Measurements from ENCODE around the gene TNRC18.
"Not testable (repeated sequence)": the region's sequence is repeated elsewhere in the genome, so short reads cannot be mapped to it uniquely, and the experiment has no call there.

TNRC18 gene

DNA sequence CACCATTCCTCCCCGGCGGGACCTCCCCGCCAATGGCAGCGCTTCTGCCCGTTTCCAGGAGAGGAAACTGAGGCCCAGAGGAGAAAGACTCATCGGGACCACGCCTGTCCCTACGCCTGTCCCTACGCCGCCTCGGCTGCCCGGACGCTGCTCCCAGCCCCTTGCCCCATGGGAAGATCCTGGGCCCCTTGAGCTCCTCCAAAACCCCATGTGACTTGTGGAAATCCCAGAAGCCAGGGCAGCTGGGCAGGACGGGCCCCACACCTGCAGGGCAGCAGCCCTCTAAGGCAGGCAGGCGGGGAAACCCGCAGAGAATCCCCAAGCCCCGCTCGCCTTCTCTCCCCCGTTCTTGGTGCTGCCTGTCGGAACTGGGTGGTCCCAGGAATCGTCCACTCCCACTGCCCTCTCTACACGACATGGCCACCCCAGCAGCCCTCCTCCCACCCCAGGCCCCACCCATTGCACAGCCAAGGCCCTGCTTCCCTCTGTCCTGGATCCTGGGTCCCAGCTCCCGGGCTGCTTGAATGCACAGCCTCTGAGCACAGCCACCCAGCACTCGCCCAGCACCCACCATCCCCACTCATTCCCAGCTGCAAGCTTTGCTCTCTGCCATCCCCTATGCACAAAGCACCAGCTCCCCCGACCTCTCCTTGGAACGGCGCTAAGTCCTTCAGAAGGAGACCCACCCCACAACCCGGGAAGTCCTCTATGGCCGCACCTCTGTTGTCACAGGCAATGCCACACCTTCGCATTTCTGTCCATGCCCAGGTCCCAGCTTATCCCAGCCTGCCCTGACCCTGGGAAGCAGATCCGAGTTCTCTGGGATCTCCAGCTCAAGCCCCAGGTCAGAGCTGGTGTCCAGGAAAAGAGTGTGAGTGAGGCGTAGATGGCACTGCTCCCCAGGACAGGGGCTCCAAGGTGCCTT, 90.3 kb downstream of the TNRC18 start:
- TF ChIP-seq, protein P1, sequence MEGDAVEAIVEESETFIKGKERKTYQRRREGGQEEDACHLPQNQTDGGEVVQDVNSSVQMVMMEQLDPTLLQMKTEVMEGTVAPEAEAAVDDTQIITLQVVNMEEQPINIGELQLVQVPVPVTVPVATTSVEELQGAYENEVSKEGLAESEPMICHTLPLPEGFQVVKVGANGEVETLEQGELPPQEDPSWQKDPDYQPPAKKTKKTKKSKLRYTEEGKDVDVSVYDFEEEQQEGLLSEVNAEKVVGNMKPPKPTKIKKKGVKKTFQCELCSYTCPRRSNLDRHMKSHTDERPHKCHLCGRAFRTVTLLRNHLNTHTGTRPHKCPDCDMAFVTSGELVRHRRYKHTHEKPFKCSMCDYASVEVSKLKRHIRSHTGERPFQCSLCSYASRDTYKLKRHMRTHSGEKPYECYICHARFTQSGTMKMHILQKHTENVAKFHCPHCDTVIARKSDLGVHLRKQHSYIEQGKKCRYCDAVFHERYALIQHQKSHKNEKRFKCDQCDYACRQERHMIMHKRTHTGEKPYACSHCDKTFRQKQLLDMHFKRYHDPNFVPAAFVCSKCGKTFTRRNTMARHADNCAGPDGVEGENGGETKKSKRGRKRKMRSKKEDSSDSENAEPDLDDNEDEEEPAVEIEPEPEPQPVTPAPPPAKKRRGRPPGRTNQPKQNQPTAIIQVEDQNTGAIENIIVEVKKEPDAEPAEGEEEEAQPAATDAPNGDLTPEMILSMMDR (IDR thresholded peaks at IDR 0.05; ENCODE audit: insufficient read depth, low read depth, low read length, missing control alignments) = no peak
- DNase-seq (ENCODE audit: low read depth) = peak; percentile 41
- H3K4me3 ChIP-seq (ENCODE audit: low read depth, low read length) = no peak overlapping the region

DNA sequence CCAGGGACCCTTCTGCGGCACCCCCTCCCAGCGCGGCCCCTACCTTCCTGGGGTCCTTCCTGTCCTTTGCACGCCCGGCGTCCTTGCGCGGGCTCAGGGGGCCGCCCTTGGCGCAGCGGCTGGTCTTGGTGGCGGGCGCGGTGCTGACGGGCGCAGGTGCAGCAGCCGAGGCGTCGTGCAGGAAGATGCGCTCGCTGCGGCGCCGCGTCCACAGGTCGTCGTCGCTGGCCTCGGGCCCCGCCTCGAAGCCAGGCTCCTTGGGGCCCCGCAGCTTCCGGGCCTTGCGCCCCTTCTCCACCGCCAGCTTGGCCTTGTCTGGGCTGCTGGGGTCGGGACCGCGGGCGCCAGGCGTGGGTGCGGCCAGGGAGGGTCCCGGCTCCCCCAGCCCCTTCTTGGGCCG, 91.1 kb downstream of the TNRC18 start:
- TF ChIP-seq, protein P1 (IDR thresholded peaks at IDR 0.05; ENCODE audit: insufficient read depth, low read depth, low read length, missing control alignments) = no peak
- DNase-seq (ENCODE audit: low read depth) = no peak
- H3K4me3 ChIP-seq (ENCODE audit: low read depth, low read length) = no peak overlapping the region

DNA sequence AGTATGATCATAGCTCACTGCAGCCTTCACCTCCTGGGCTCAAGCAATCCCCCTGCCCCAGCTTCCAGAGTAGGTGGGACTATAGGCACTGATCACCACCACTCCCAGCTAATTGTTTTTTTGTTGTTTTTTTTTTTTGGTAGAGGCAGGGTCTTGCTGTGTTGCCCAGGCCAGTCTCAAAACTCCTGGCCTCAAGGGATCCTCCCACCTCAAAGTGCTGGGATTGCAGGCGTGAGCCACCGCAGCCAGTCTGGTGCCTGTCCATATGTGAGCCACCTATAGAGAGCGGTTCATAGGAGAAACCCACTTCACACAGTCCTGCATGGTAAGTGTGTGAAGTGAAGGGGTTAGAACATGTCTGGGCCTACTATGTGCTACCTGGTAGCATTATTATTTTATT, 93.3 kb downstream of the TNRC18 start:
- no peak overlapping the region for H3K4me3 ChIP-seq (ENCODE audit: low read depth, low read length)
- TF ChIP-seq, protein P1 (IDR thresholded peaks at IDR 0.05; ENCODE audit: insufficient read depth, low read depth, low read length, missing control alignments) = no peak
- no peak for DNase-seq (ENCODE audit: low read depth)

DNA sequence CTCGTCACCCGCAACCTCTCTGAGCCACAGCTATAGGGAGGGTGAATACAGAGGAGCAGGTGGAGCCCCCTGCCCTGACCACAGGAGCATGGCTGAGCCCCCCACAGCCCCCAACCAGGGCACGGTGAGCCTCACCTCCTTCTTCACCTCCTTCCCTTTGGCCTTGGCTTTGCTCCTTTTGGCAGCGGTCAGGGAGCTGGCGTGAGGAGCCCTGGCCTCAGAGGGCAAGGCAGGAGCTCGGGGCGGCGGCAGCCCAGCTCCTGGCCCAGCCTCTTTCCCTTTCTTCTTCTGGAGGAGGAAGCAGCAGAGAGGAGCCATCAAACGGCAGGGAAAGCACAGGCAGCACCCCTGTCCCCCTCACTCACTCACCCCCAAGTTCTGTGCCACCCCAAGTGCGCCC, 98.7 kb downstream of the TNRC18 start:
- H3K4me3 ChIP-seq (ENCODE audit: low read depth, low read length) = no peak overlapping the region
- TF ChIP-seq, protein P1 (IDR thresholded peaks at IDR 0.05; ENCODE audit: insufficient read depth, low read depth, low read length, missing control alignments) = no peak
- DNase-seq (ENCODE audit: low read depth) = no peak

DNA sequence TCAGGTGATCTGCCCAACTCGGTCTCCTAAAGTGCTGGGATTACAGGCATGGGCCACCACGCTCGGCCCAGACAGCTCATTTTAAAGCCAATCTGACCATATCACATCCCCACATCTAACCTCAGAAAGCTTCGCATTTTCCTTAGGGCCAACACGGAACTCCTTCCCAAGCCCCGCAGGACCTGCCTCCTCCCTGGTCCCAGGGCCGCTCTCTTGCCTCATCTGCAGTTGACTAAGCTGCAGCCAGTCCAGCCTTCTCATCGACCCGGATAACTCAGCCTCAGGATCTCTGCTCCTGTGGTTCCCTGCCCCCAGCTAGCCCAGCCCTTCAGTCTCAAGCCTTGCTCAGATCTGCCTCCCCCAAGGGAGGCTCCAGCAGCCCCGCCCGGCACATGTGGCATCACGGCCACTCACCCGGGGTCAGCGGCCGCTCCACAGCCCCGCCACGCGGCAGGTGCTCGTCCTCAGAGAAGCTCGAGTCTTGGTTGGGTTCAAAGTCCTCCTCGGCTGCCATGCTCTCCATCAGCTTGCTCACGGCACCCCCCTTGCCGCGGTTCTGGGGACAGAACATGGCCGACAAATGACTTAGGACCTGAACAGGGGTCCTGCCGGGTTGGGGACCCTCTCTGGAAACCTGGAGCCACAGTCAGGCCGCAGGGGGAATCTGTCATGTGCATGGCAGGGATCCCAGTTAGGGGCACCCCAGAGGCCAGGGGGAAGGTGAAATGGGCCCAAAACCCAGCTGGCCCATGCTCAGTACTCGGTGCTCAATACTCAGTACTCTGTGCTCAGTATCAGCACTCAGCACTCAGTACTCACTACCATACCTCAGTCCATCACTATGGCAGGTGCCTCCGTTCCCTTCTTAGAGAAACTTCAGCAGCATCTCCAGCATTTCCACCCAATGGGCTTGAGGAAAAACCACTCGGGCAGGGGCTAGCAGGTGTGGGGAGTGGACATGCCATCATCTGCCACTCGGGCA, 99.5 kb downstream of the TNRC18 start:
- not testable (repeated sequence) for DNase-seq (ENCODE audit: low read depth); H3K4me3 ChIP-seq (ENCODE audit: low read depth, low read length)

DNA sequence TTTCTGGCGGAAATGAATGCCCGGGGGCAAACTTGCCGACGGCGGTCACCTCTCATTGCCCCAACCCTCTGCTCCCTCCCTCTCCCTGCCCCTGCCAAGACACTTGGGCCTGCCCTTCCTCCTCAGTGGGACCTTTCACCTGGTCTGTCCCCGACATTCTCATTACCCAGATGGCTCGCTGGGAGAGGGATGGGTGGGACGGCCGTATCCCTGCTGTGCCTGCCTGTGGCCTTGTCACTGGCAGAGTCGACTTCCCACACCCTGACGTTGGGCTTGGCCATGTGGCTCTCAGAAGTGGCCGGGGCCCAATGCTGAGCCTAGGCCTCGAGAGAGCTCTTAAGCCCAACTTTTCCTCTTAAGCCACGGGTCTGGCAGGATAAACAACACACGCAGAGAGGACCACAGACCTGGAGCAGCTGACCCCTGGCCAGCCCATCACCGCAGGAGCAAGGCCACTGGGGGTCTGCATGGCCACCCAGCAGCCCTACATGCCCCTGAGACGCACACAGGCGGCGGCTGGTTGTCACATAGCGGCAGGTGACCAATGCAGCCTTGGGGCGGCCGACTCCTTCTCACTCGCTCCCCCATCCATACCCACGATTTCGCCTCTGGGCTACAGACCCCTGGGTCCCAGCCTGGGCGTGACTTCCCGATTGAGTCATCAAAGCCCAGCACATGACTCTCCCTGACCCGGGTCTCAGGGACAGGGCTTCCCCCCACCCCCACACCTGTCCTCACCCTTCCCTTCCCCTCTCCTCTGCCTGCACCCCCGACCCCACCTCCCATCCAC, 100.8 kb downstream of the TNRC18 start:
- TF ChIP-seq, protein P1 (IDR thresholded peaks at IDR 0.05; ENCODE audit: insufficient read depth, low read depth, low read length, missing control alignments) = no peak
- DNase-seq (ENCODE audit: low read depth) = no peak
- no peak overlapping the region for H3K4me3 ChIP-seq (ENCODE audit: low read depth, low read length)
